Thymus (tissue), 11 donors: Measurements from ENCODE around the gene POT1. TPM values are rescaled to one million over a fixed set of nuclear protein-coding genes. Genes with fewer than 3 reads are reported as not detected.

Source experiments
- DNase-seq, 9 donors: peaks; one replicate each; pipeline ENCODE4 v3.0.0-alpha.2; 2013; ENCODE audit warnings: low spot score in 9 of 9, low read depth in 6 of 9, missing footprints in 1 of 9
- H3K27ac ChIP-seq, 2 donors: one replicate each; pipeline ENCODE4 v1.5.1; 2013; ENCODE audit warnings: control low read depth in 1 of 2, low read depth in 1 of 2, low read length in 1 of 2, mild to moderate bottlenecking in 1 of 2, moderate library complexity in 1 of 2
- H3K27me3 ChIP-seq, 2 donors: one replicate each; pipeline ENCODE4 v1.5.1; 2013; ENCODE audit warnings: low read length in 1 of 2; ENCODE audit not compliant: control insufficient read depth in 2 of 2, insufficient read depth in 1 of 2
- H3K36me3 ChIP-seq, 2 donors: one replicate each; pipeline ENCODE4 v1.5.1; 2013; ENCODE audit warnings: low read length in 1 of 2, mild to moderate bottlenecking in 1 of 2, moderate library complexity in 1 of 2; ENCODE audit not compliant: control insufficient read depth in 2 of 2, insufficient read depth in 2 of 2
- H3K4me1 ChIP-seq, 2 donors: one replicate each; pipeline ENCODE4 v1.5.1; 2013; ENCODE audit warnings: low read length in 2 of 2; ENCODE audit not compliant: control insufficient read depth in 2 of 2, insufficient read depth in 2 of 2
- H3K4me3 ChIP-seq, 2 donors: one replicate each; pipeline ENCODE4 v1.5.1; 2013; ENCODE audit warnings: low read length in 2 of 2, control low read depth in 1 of 2, mild to moderate bottlenecking in 1 of 2
- H3K9me3 ChIP-seq, 2 donors: one replicate each; pipeline ENCODE4 v1.5.1; 2013; ENCODE audit warnings: low read length in 1 of 2, mild to moderate bottlenecking in 1 of 2; ENCODE audit not compliant: control insufficient read depth in 2 of 2, insufficient read depth in 1 of 2
- WGBS: extraction: QIAGEN DNeasy Blood & Tissue Kit; methylation state at CpG from one replicate; pipeline ENCODE4 v1.1.7; 2013; 5-methylcytosine and 5-hydroxymethylcytosine counted together
- polyA plus RNA-seq: library from polyadenylated mRNA; stranded (reverse); fragments of 200-250 nt; gene quantifications from one replicate; pipeline ENCODE4 v1.2.3, GENCODE V29; 2013
- total RNA-seq: library from RNA; stranded (reverse); fragments of 120-200 nt; gene quantifications from one replicate; pipeline ENCODE4 v1.2.4, GENCODE V29; 2013
- donor health status: healthy.

POT1 gene
- total and polyA plus RNA-seq, 2 donors, result 18.0 to 38.5 TPM

GRCh38 chr7:124776153-124776552 is 153.5 kb downstream of the POT1 start:
- 84% methylated on average over 2 of the region's 2 CpGs for WGBS
- Histone ChIP-seq H3K4me1 (no peaks in the 10 kb centered on the region), H3K9me3 (no peaks in the 10 kb centered on the region), H3K4me3 (no peak overlapping the region), H3K27ac (no peak overlapping the region), H3K36me3 (no peaks in the 10 kb centered on the region), H3K27me3 (no peaks in the 10 kb centered on the region)
- DNase-seq, result no peak

- H3K36me3 ChIP-seq, result no peaks in the 10 kb centered on the region
- H3K4me1 ChIP-seq, result no peaks in the 10 kb centered on the region
- no peaks in the 10 kb centered on the region for H3K9me3 ChIP-seq
- no peak overlapping the region for H3K4me3 ChIP-seq
- no peaks in the 10 kb centered on the region for H3K27me3 ChIP-seq
- no peak for DNase-seq
- H3K27ac ChIP-seq, result no peak overlapping the region
Measured at GRCh38 chr7:124775422-124775821, 154.2 kb downstream of the POT1 start.

- H3K27ac ChIP-seq, result no peak overlapping the region
- no peak overlapping the region for H3K4me3 ChIP-seq
- no peaks in the 10 kb centered on the region for H3K36me3 ChIP-seq
- no peaks in the 10 kb centered on the region for H3K4me1 ChIP-seq
- no peaks in the 10 kb centered on the region for H3K9me3 ChIP-seq
- DNase-seq, result no peak
- 74% methylated on average over 4 of the region's 4 CpGs for WGBS
- H3K27me3 ChIP-seq, result no peaks in the 10 kb centered on the region
Measured at GRCh38 chr7:124773938-124774337, 155.7 kb downstream of the POT1 start.

- H3K4me1 ChIP-seq, result no peaks in the 10 kb centered on the region
- no peaks in the 10 kb centered on the region for H3K36me3 ChIP-seq
- no peaks in the 10 kb centered on the region for H3K9me3 ChIP-seq
- no peak overlapping the region for H3K4me3 ChIP-seq
- 91% methylated on average over 3 of the region's 3 CpGs for WGBS
- no peak for DNase-seq
- H3K27ac ChIP-seq, result no peak overlapping the region
- peaks cover 0 to 2% of the 10 kb centered on the region in 2 donors for H3K27me3 ChIP-seq
Measured at GRCh38 chr7:124773339-124773738, 156.3 kb downstream of the POT1 start.

Other genes starting within 250 kb of the POT1 start
- gene GPR37, start 164.0 kb downstream of the POT1 start, total RNA-seq, result 0.52 TPM
- gene GPR37, start 164.0 kb downstream of the POT1 start, polyA plus RNA-seq, result 1.1 TPM